Caco-2 (cell line): ENCODE data around the gene PEX3. TPM values are rescaled to one million over a fixed set of nuclear protein-coding genes. Genes with fewer than 3 reads are reported as not detected.
A peak's percentile ranks its signal among the peaks of the same experiment; 100 is the strongest.

ENCODE experiments used
- BruUV-seq: library from RNA; stranded (reverse); fragments of 400-500 nt; replicated peaks from 2 replicates; lab custom pipeline; 2021; lab: Mats Ljungman, UMichigan
- CTCF ChIA-PET: fragments of 300-600 bp; sonication (Branson Sonifier 250); formaldehyde crosslinking; loops from one replicate; lab custom pipeline; 2022; ENCODE audit warnings: antibody characterized with exemption; lab: Charles Lee
- POLR2A ChIA-PET: fragments of 300-600 bp; sonication (Branson Sonifier 250); formaldehyde crosslinking; loops from one replicate; lab custom pipeline; 2022; ENCODE audit warnings: antibody characterized with exemption; lab: Charles Lee
- DNase-seq, 2 experiments: peaks; one replicate each; pipeline versions ENCODE4 v3.0.0 to v3.0.0-alpha.2; 2020 to 2022
- H3K27me3 ChIP-seq: replicated peaks from 2 replicates; pipeline ENCODE4 v1.6.0; 2011; ENCODE audit warnings: low read length; ENCODE audit not compliant: control insufficient read depth, insufficient read depth
- H3K36me3 ChIP-seq: 2 replicates; pipeline ENCODE4 v1.5.1; 2011; ENCODE audit warnings: low read length; ENCODE audit not compliant: control insufficient read depth, insufficient read depth
- H3K4me1 ChIP-seq: fragments of 250-450 bp; sonication (Bioruptor Pico); 2 replicates; pipeline ENCODE4 v1.5.1; 2020; ENCODE audit warnings: mild to moderate bottlenecking
- H3K4me3 ChIP-seq: 2 replicates; pipeline ENCODE4 v1.5.1; 2011; ENCODE audit warnings: low read depth, mild to moderate bottlenecking, control low read depth, low read length
- H3K9me3 ChIP-seq: fragments of 250-450 bp; sonication (Bioruptor Pico); 2 replicates; pipeline ENCODE4 v1.5.1; 2020; ENCODE audit warnings: mild to moderate bottlenecking, moderate library complexity
- H3K27ac Mint-ChIP-seq: one replicate; pipeline ENCODE4 v1.8.0; 2022; ENCODE audit warnings: mixed read lengths; ENCODE audit not compliant: unreplicated experiment
- H3K27me3 Mint-ChIP-seq: one replicate; pipeline ENCODE4 v1.8.0; 2022; ENCODE audit warnings: mixed read lengths; ENCODE audit not compliant: insufficient read depth, unreplicated experiment
- H3K36me3 Mint-ChIP-seq: one replicate; pipeline ENCODE4 v1.8.0; 2022; ENCODE audit warnings: mild to moderate bottlenecking, mixed read lengths; ENCODE audit not compliant: insufficient read depth, unreplicated experiment
- H3K4me1 Mint-ChIP-seq: one replicate; pipeline ENCODE4 v1.8.0; 2022; ENCODE audit warnings: low read depth, mixed read lengths; ENCODE audit not compliant: unreplicated experiment
- H3K4me3 Mint-ChIP-seq: one replicate; pipeline ENCODE4 v1.8.0; 2022; ENCODE audit warnings: mild to moderate bottlenecking, moderate library complexity, mixed read lengths; ENCODE audit not compliant: unreplicated experiment
- H3K9me3 Mint-ChIP-seq: one replicate; pipeline ENCODE4 v1.8.0; 2022; ENCODE audit warnings: mixed read lengths; ENCODE audit not compliant: unreplicated experiment
- intact Hi-C: fragments of 100-400 bp; cut with micrococcal nuclease; formaldehyde crosslinking; loops from one replicate; pipeline ENCODE4 v1.10.0; 2022; ENCODE audit not compliant: unreplicated experiment
- total RNA-seq: library from RNA; stranded (reverse); gene quantifications from 2 replicates; pipeline ENCODE4 v1.2.3, GENCODE V29; 2022
- TF ChIP-seq, protein P1 (sequence below), 2 experiments: fragments of 200-600 bp in 1 of 2; IDR thresholded peaks; 1 replicate in 1 of 2; 2 replicates in 1 of 2; pipeline versions ENCODE4 v1.5.1 to v1.8.0; 2011 to 2022; ENCODE audit warnings: antibody characterized with exemption in 1 of 2, control low read depth in 1 of 2, inconsistent platforms in 1 of 2, low read depth in 1 of 2, low read length in 1 of 2, mild to moderate bottlenecking in 1 of 2, moderate library complexity in 1 of 2; ENCODE audit not compliant: insufficient read depth in 1 of 2, severe bottlenecking in 1 of 2, unreplicated experiment in 1 of 2

The PEX3 gene
- total RNA-seq, 1 experiment from 2014 or later = 44.6 TPM

GRCh38 chr6:143510991-143511891, 60.6 kb downstream of the PEX3 start, which contains the start of gene FUCA2:
TSS of gene FUCA2 (minus strand) at chr6:143511720. CDS start at chr6:143511634, 86 bp downstream.
- POLR2A ChIA-PET = interaction anchor here (0.5 to 2.1 kb wide), 4 partner anchors 25 to 61 kb away, joined by 3 to 15 read pairs (median 6); partner anchors contain the start of genes ADAT2 and PEX3
- peak within 1 kb of the TSS; percentile 91 for H3K27ac Mint-ChIP-seq
- peaks cover 29% of the 10 kb centered on the region for H3K36me3 Mint-ChIP-seq
- DNase-seq = peak; percentile 91 to 93
- TF ChIP-seq, protein P1, sequence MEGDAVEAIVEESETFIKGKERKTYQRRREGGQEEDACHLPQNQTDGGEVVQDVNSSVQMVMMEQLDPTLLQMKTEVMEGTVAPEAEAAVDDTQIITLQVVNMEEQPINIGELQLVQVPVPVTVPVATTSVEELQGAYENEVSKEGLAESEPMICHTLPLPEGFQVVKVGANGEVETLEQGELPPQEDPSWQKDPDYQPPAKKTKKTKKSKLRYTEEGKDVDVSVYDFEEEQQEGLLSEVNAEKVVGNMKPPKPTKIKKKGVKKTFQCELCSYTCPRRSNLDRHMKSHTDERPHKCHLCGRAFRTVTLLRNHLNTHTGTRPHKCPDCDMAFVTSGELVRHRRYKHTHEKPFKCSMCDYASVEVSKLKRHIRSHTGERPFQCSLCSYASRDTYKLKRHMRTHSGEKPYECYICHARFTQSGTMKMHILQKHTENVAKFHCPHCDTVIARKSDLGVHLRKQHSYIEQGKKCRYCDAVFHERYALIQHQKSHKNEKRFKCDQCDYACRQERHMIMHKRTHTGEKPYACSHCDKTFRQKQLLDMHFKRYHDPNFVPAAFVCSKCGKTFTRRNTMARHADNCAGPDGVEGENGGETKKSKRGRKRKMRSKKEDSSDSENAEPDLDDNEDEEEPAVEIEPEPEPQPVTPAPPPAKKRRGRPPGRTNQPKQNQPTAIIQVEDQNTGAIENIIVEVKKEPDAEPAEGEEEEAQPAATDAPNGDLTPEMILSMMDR (IDR thresholded peaks at IDR 0.05; ENCODE audit: insufficient read depth in 1 of 2, low read depth in 1 of 2, low read length in 1 of 2, severe bottlenecking in 1 of 2, unreplicated experiment in 1 of 2) = peak in 1 of 2 experiments; percentile 17
- peak within 1 kb of the TSS; percentile 97 for H3K4me3 Mint-ChIP-seq
- H3K9me3 ChIP-seq = no peaks in the 10 kb centered on the region
- intact Hi-C loops = loop anchor here (1.0 to 5.0 kb wide), 3 partner anchors 24 to 1254 kb away; no protein-coding TSS in a partner anchor
- peak within 1 kb of the TSS; percentile 60 for H3K4me3 ChIP-seq
- H3K9me3 Mint-ChIP-seq = no peaks in the 10 kb centered on the region
- CTCF ChIA-PET = interaction anchor here (0.7 to 1.0 kb wide), 2 partner anchors 25 to 84 kb away, joined by 3 read pairs; no protein-coding TSS in a partner anchor
- no peaks in the 10 kb centered on the region for H3K27me3 Mint-ChIP-seq
- H3K4me1 ChIP-seq = peaks cover 11% of the 10 kb centered on the region
- H3K4me1 Mint-ChIP-seq = peaks cover 16% of the 10 kb centered on the region
- no TSS peak for BruUV-seq
- peaks cover 2% of the 10 kb centered on the region for H3K36me3 ChIP-seq
- H3K27me3 ChIP-seq = no peaks in the 10 kb centered on the region

- peaks cover 11% of the 10 kb centered on the region for H3K4me1 ChIP-seq
- intact Hi-C loops = loop anchor here (1.0 to 5.0 kb wide), 2 partner anchors 62 to 1256 kb away; no protein-coding TSS in a partner anchor
- DNase-seq = peak in 1 of 2 experiments; percentile 45
- no peak overlapping the region for H3K4me3 ChIP-seq
- no peaks in the 10 kb centered on the region for H3K27me3 Mint-ChIP-seq
- peaks cover 8% of the 10 kb centered on the region for H3K36me3 Mint-ChIP-seq
- H3K9me3 ChIP-seq = no peaks in the 10 kb centered on the region
- H3K36me3 ChIP-seq = peaks cover under 1% of the 10 kb centered on the region
- no peak overlapping the region for H3K27ac Mint-ChIP-seq
- ChIA-PET POLR2A (no interaction called here), CTCF (interaction anchor here (0.8 to 1.3 kb wide), 2 partner anchors 16 to 29 kb away, joined by 3 to 5 read pairs; no protein-coding TSS in a partner anchor)
- TF ChIP-seq, protein P1 (IDR thresholded peaks at IDR 0.05; ENCODE audit: insufficient read depth in 1 of 2, low read depth in 1 of 2, low read length in 1 of 2, severe bottlenecking in 1 of 2, unreplicated experiment in 1 of 2) = peak; percentile 34 to 38
- H3K4me1 Mint-ChIP-seq = peaks cover 29% of the 10 kb centered on the region
- BruUV-seq = TSS peak; percentile 22
- H3K27me3 ChIP-seq = no peaks in the 10 kb centered on the region
- no peaks in the 10 kb centered on the region for H3K9me3 Mint-ChIP-seq
- peak overlapping the region; percentile 42 for H3K4me3 Mint-ChIP-seq
Observed at GRCh38 chr6:143513410-143513809, 62.8 kb downstream of the PEX3 start.

GRCh38 chr6:143515061-143515760, 64.6 kb downstream of the PEX3 start:
- Mint-ChIP-seq H3K27ac (no peak overlapping the region), H3K9me3 (no peaks in the 10 kb centered on the region), H3K36me3 (peaks cover 8% of the 10 kb centered on the region), H3K27me3 (no peaks in the 10 kb centered on the region), H3K4me1 (peaks cover 18% of the 10 kb centered on the region), H3K4me3 (no peak overlapping the region)
- TF ChIP-seq, protein P1 (IDR thresholded peaks at IDR 0.05; ENCODE audit: insufficient read depth in 1 of 2, low read depth in 1 of 2, low read length in 1 of 2, severe bottlenecking in 1 of 2, unreplicated experiment in 1 of 2) = no peak
- Histone ChIP-seq H3K27me3 (no peaks in the 10 kb centered on the region), H3K4me3 (no peak overlapping the region), H3K9me3 (no peaks in the 10 kb centered on the region), H3K4me1 (peaks cover 11% of the 10 kb centered on the region), H3K36me3 (no peaks in the 10 kb centered on the region)
- intact Hi-C loops = no loop called here
- DNase-seq = no peak
- CTCF ChIA-PET = no interaction called here
- BruUV-seq = no TSS peak
- POLR2A ChIA-PET = no interaction called here
